H1 (cell line): ENCODE results near the gene NHLRC2. TPM values are rescaled to one million over a fixed set of nuclear protein-coding genes. Genes with fewer than 3 reads are reported as not detected.

Source experiments
- CTCF ChIA-PET: fragments of 300-600 bp; sonication (Branson Sonifier 250); formaldehyde crosslinking; loops from one replicate; lab custom pipeline; 2021; ENCODE audit not compliant: partially characterized antibody; lab: Charles Lee
- POLR2A ChIA-PET: fragments of 300-600 bp; sonication (Branson Sonifier 250); formaldehyde crosslinking; loops from one replicate; lab custom pipeline; 2021; ENCODE audit warnings: inconsistent platforms; ENCODE audit not compliant: partially characterized antibody; lab: Charles Lee
- DNase-seq, 2 experiments: peaks; one replicate each; pipeline versions ENCODE4 v3.0.0 to v3.0.0-alpha.2; 2010 to 2022; ENCODE audit warnings: low spot score in 2 of 2, low read depth in 1 of 2, mixed read lengths in 1 of 2
- FAIRE-seq: peaks from 2 replicates; lab custom pipeline; 2011; peaks lifted over from hg19 to GRCh38; lab: Jason Lieb, UNC
- H2AFZ ChIP-seq: 2 replicates; pipeline ENCODE4 v1.8.1; 2012; ENCODE audit warnings: low read length, inconsistent platforms
- H2AK5ac ChIP-seq: 2 replicates; pipeline ENCODE4 v1.6.1; 2013; ENCODE audit warnings: low read depth, low read length
- H2BK120ac ChIP-seq: replicated peaks from 2 replicates; pipeline ENCODE3; 2013; ENCODE audit warnings: low read depth, low read length, inconsistent platforms
- H2BK12ac ChIP-seq: 2 replicates; pipeline ENCODE4 v1.6.1; 2013; ENCODE audit warnings: low read depth, low read length
- H2BK15ac ChIP-seq: 2 replicates; pipeline ENCODE4 v1.6.1; 2013; ENCODE audit warnings: low read length
- H2BK20ac ChIP-seq: 2 replicates; pipeline ENCODE4 v1.6.1; 2013; ENCODE audit warnings: low read length
- H2BK5ac ChIP-seq: 2 replicates; pipeline ENCODE4 v1.6.1; 2013; ENCODE audit warnings: low read depth, low read length
- H3K14ac ChIP-seq: 2 replicates; pipeline ENCODE4 v1.6.1; 2013; ENCODE audit warnings: inconsistent platforms; ENCODE audit not compliant: insufficient read length
- H3K18ac ChIP-seq: 2 replicates; pipeline ENCODE4 v1.6.1; 2013; ENCODE audit warnings: low read length; ENCODE audit errors: extremely low read depth
- H3K23ac ChIP-seq: 2 replicates; pipeline ENCODE4 v1.6.1; 2013; ENCODE audit warnings: inconsistent platforms; ENCODE audit not compliant: insufficient read length
- H3K23me2 ChIP-seq: 2 replicates; pipeline ENCODE4 v1.6.1; 2013; ENCODE audit warnings: low read depth, low read length
- H3K27ac ChIP-seq: 2 replicates; pipeline ENCODE4 v1.6.1; 2011; ENCODE audit warnings: low read depth, low read length, inconsistent platforms
- H3K27me3 ChIP-seq, 4 experiments: replicated peaks in 1 of 4; 1 replicate in 1 of 4; 2 replicates in 3 of 4; pipeline versions ENCODE4 v1.6.1 to v1.8.1; 2011 to 2013; ENCODE audit warnings: low read length in 3 of 4, mild to moderate bottlenecking in 3 of 4, inconsistent platforms in 2 of 4, mixed read lengths in 2 of 4, moderate library complexity in 1 of 4; ENCODE audit not compliant: control insufficient read depth in 3 of 4, insufficient read depth in 3 of 4; ENCODE audit errors: extremely low read depth in 1 of 4
- H3K36me3 ChIP-seq, 4 experiments: 2 replicates each; pipeline versions ENCODE4 v1.6.1 to v1.8.1; 2011 to 2013; ENCODE audit warnings: mild to moderate bottlenecking in 4 of 4, low read length in 3 of 4, moderate library complexity in 2 of 4, control low read depth in 1 of 4, inconsistent platforms in 1 of 4; ENCODE audit not compliant: insufficient read depth in 4 of 4, control insufficient read depth in 2 of 4
- H3K4ac ChIP-seq: replicated peaks from 2 replicates; pipeline ENCODE3; 2013; ENCODE audit warnings: low read length, low read depth, mixed read lengths, inconsistent platforms; ENCODE audit not compliant: insufficient read length
- H3K4me1 ChIP-seq, 4 experiments: replicated peaks in 1 of 4; 1 replicate in 1 of 4; 2 replicates in 3 of 4; pipeline versions ENCODE4 v1.6.1 to v1.8.1; 2011 to 2013; ENCODE audit warnings: low read length in 3 of 4, inconsistent platforms in 2 of 4, mixed read lengths in 1 of 4; ENCODE audit not compliant: insufficient read depth in 4 of 4, control insufficient read depth in 3 of 4
- H3K4me2 ChIP-seq, 2 experiments: 2 replicates each; pipeline versions ENCODE4 v1.6.1 to v1.8.1; 2011 to 2013; ENCODE audit warnings: low read depth in 2 of 2, low read length in 2 of 2, control low read depth in 1 of 2, inconsistent platforms in 1 of 2, mild to moderate bottlenecking in 1 of 2; ENCODE audit not compliant: insufficient read depth in 1 of 2
- H3K4me3 ChIP-seq, 4 experiments: fragments of 200-600, 300-600 bp in 1 of 4; sonication (generic), shearing (Covaris generic), sonication (Bioruptor Twin) in 1 of 4; 2 replicates each; pipeline versions ENCODE4 v1.5.1 to v1.8.1; 2011 to 2016; ENCODE audit warnings: low read length in 4 of 4, low read depth in 3 of 4, control low read depth in 2 of 4, inconsistent platforms in 2 of 4, mild to moderate bottlenecking in 2 of 4, mixed read lengths in 1 of 4, moderate library complexity in 1 of 4; ENCODE audit not compliant: insufficient read depth in 2 of 4; ENCODE audit errors: extremely low read depth in 1 of 4
- H3K56ac ChIP-seq: replicated peaks from 2 replicates; pipeline ENCODE3; 2013; ENCODE audit warnings: low read depth, mild to moderate bottlenecking, mixed read lengths, low read length, inconsistent platforms; ENCODE audit not compliant: insufficient read length
- H3K79me1 ChIP-seq: 2 replicates; pipeline ENCODE4 v1.6.1; 2013; ENCODE audit warnings: low read depth, low read length, control low read depth
- H3K79me2 ChIP-seq, 2 experiments: 2 replicates each; pipeline versions ENCODE4 v1.6.1 to v1.8.1; 2012 to 2013; ENCODE audit warnings: low read length in 2 of 2, mild to moderate bottlenecking in 2 of 2, inconsistent platforms in 1 of 2; ENCODE audit not compliant: insufficient read depth in 2 of 2, control insufficient read depth in 1 of 2
- H3K9ac ChIP-seq, 4 experiments: replicated peaks in 1 of 4; 1 replicate in 1 of 4; 2 replicates in 3 of 4; pipeline versions ENCODE4 v1.6.1 to v1.8.1; 2011 to 2013; ENCODE audit warnings: low read depth in 3 of 4, low read length in 3 of 4, control low read depth in 2 of 4, mild to moderate bottlenecking in 2 of 4, moderate library complexity in 2 of 4, inconsistent platforms in 1 of 4; ENCODE audit errors: extremely low read depth in 1 of 4
- H3K9me3 ChIP-seq, 2 experiments: 2 replicates each; pipeline versions ENCODE4 v1.6.1 to v1.8.1; 2012 to 2013; ENCODE audit warnings: mild to moderate bottlenecking in 2 of 2, moderate library complexity in 2 of 2, control low read depth in 1 of 2, inconsistent platforms in 1 of 2, low read depth in 1 of 2, low read length in 1 of 2, mixed read lengths in 1 of 2; ENCODE audit not compliant: insufficient read depth in 2 of 2
- H4K20me1 ChIP-seq, 2 experiments: replicated peaks in 1 of 2; 2 replicates each; pipeline versions ENCODE3 to v1.8.1; 2011 to 2013; ENCODE audit warnings: inconsistent platforms in 2 of 2, low read length in 2 of 2, mild to moderate bottlenecking in 1 of 2; ENCODE audit not compliant: insufficient read depth in 2 of 2, control insufficient read depth in 1 of 2
- H4K5ac ChIP-seq: 2 replicates; pipeline ENCODE4 v1.6.1; 2013; ENCODE audit warnings: low read length, low read depth, mixed read lengths, inconsistent platforms; ENCODE audit not compliant: insufficient read length
- H4K8ac ChIP-seq: 2 replicates; pipeline ENCODE4 v1.8.0; 2013; ENCODE audit warnings: mild to moderate bottlenecking, moderate library complexity, low read length, inconsistent platforms; ENCODE audit not compliant: insufficient read depth; ENCODE audit errors: extremely low read depth
- H4K91ac ChIP-seq: replicated peaks from 2 replicates; pipeline ENCODE3; 2013; ENCODE audit warnings: low read length, mixed read lengths, inconsistent platforms; ENCODE audit not compliant: insufficient read length
- BACH1 ChIP-seq: IDR thresholded peaks from 2 replicates; pipeline ENCODE4 v1.6.1; 2012; ENCODE audit warnings: low read length, improper control_type of control experiment
- CHD1 ChIP-seq: IDR thresholded peaks from 2 replicates; pipeline ENCODE4 v1.6.1; 2012; ENCODE audit warnings: low read depth, low read length, improper control_type of control experiment
- KDM1A ChIP-seq: fragments of 200-600, 300-600 bp; sonication (generic); IDR thresholded peaks from 2 replicates; pipeline ENCODE4 v1.7.1; 2016; ENCODE audit warnings: mild to moderate bottlenecking, low read length, borderline replicate concordance
- KDM5A ChIP-seq: fragments of 200-600 bp; IDR thresholded peaks from 2 replicates; pipeline ENCODE4 v1.7.1; 2012; ENCODE audit warnings: mild to moderate bottlenecking, low read length, inconsistent platforms, mixed read lengths
- RFX5 ChIP-seq: IDR thresholded peaks from 2 replicates; pipeline ENCODE4 v1.6.1; 2011; ENCODE audit warnings: low read depth, low read length, improper control_type of control experiment, borderline replicate concordance
- RXRA ChIP-seq: IDR thresholded peaks from 2 replicates; pipeline ENCODE4 v1.6.1; 2011; ENCODE audit warnings: low read depth, mild to moderate bottlenecking, low read length, moderate library complexity; ENCODE audit not compliant: insufficient read depth
- SP4 ChIP-seq: IDR thresholded peaks from 2 replicates; pipeline ENCODE4 v1.6.1; 2012; ENCODE audit warnings: low read length, inconsistent platforms
- SRF ChIP-seq: IDR thresholded peaks from 2 replicates; pipeline ENCODE4 v1.6.1; 2011; ENCODE audit warnings: mild to moderate bottlenecking, low read depth, low read length, moderate library complexity
- TAF7 ChIP-seq: optimal IDR thresholded peaks from 2 replicates; pipeline ENCODE3; 2011; ENCODE audit warnings: low read depth, mild to moderate bottlenecking, inconsistent platforms, low read length, moderate library complexity, borderline replicate concordance
- WGBS, 2 experiments: shearing (Covaris generic) in 1 of 2; methylation state at CpG; one replicate each; pipeline versions ENCODE4 v1.1.6 to v1.1.7; 2013 to 2015; ENCODE audit warnings: low lambda C conversion rate in 2 of 2, mixed read lengths in 2 of 2, inconsistent platforms in 1 of 2, low coverage in 1 of 2, missing lambda C conversion rate in 1 of 2; ENCODE audit not compliant: insufficient replicate concordance in 2 of 2, insufficient coverage in 1 of 2, insufficient read length in 1 of 2; ENCODE audit errors: extremely low coverage in 1 of 2, missing lambda C conversion rate in 1 of 2; 5-methylcytosine and 5-hydroxymethylcytosine counted together
- polyA plus RNA-seq, 7 experiments: library from polyadenylated mRNA; depleted of rRNA in 3 of 7; stranded (reverse) in 5 of 7; unstranded in 2 of 7; fragments of >200 nt in 5 of 7; fragments of 200-250 nt in 2 of 7; gene quantifications; 1 replicate in 5 of 7; 2 replicates in 1 of 7; 4 replicates in 1 of 7; pipeline versions ENCODE4 v1.2.1 to v1.2.3, GENCODE V29; 2011 to 2013; ENCODE audit warnings: missing spikeins in 2 of 7, mixed read lengths in 2 of 7
- total RNA-seq: library from RNA; stranded (reverse); fragmentation: NEBNext Ultra II Directional; extraction: Animal tissue kit (Norgen Biotek cat#: 25700); gene quantifications from 2 replicates; pipeline ENCODE4 v1.2.1, GENCODE V29; 2021
- TF ChIP-seq, protein P1 (sequence below): IDR thresholded peaks from 2 replicates; pipeline ENCODE4 v1.6.1; 2012; ENCODE audit warnings: low read length, inconsistent platforms

The NHLRC2 gene
- total and polyA plus RNA-seq, 2 of the 8 experiments (the other 6 are each of a cell fraction or from before 2014, with no cell fraction given), result 4.9 to 25.6 TPM

DNA sequence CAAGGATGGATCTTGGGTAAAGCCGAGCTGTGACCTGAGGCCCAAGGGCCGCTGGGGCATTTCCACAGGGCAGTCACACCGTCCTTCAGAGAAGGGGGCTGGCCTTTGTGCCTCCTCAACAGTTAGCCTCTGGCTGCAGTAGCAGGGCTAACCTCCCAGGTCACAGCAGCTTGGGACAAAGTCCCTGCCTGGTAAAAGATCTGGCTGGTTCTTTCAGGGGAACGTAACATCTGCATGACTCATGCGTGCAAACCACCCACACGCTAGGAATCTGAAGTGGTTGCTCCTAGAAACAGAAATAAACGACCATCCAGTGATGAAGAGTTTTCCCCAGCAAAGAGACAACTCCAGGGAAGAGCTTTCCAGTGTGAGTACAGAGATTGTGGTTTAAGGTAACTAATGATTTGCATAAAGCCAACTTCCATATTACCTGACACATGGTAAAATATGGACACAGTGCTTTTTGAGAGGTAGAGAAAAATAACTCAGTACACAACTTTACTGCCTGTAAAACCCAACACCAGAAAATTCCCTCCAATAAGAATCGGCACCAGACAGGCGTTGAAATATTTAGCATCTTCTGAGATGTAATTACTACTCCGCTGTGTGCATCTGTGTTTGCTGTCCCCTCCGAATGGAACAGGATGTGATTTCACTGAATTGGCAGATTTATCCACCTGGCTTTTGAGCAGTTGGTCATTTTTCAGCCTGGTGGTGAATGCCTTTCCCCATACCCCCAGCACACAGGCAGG lies 104.3 kb downstream of the NHLRC2 start:
- Histone ChIP-seq H4K8ac (no peak overlapping the region), H3K14ac (no peak overlapping the region), H4K5ac (no peak overlapping the region), H3K4me2 (no peak overlapping the region), H3K4ac (no peak overlapping the region), H3K4me1 (no peaks in the 10 kb centered on the region; a peak in 1 of 7 replicates), H4K20me1 (no peaks in the 10 kb centered on the region), H2BK20ac (no peak overlapping the region), H3K27me3 (no peaks in the 10 kb centered on the region), H4K91ac (no peak overlapping the region), H3K9ac (no peak overlapping the region), H2BK5ac (no peak overlapping the region), H2BK12ac (no peak overlapping the region), H3K23ac (no peak overlapping the region), H3K9me3 (no peaks in the 10 kb centered on the region), H2AK5ac (no peak overlapping the region), H3K56ac (no peak overlapping the region), H3K23me2 (no peaks in the 10 kb centered on the region; the same call in 1 of the 2 replicates), H3K79me2 (no peaks in the 10 kb centered on the region), H3K36me3 (no peaks in the 10 kb centered on the region), H3K27ac (no peak overlapping the region), H3K18ac (no peak overlapping the region), H2BK120ac (no peak overlapping the region), H2AFZ (no peak overlapping the region), H3K79me1 (no peaks in the 10 kb centered on the region), H2BK15ac (no peak overlapping the region), H3K4me3 (no peak overlapping the region)
- POLR2A ChIA-PET, result no interaction called here
- DNase-seq, result no peak
- CTCF ChIA-PET, result interaction anchor here (1.0 to 1.7 kb wide), 2 partner anchors 9 to 32 kb away, joined by 3 to 4 read pairs; no protein-coding TSS in a partner anchor
- FAIRE-seq, result no peak
- WGBS, 2 experiments, result 86% methylated on average over 11 of the region's 11 CpGs; no CpG with 5 or more reads in 1 of the 2 experiments
- TF ChIP-seq KDM5A, result no peak
- TF ChIP-seq SRF, result no peak
- TF ChIP-seq RFX5, result no peak
- TF ChIP-seq, protein P1, sequence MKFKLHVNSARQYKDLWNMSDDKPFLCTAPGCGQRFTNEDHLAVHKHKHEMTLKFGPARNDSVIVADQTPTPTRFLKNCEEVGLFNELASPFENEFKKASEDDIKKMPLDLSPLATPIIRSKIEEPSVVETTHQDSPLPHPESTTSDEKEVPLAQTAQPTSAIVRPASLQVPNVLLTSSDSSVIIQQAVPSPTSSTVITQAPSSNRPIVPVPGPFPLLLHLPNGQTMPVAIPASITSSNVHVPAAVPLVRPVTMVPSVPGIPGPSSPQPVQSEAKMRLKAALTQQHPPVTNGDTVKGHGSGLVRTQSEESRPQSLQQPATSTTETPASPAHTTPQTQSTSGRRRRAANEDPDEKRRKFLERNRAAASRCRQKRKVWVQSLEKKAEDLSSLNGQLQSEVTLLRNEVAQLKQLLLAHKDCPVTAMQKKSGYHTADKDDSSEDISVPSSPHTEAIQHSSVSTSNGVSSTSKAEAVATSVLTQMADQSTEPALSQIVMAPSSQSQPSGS, result no peak
- TF ChIP-seq CHD1, result no peak
- TF ChIP-seq RXRA, result no peak
- TF ChIP-seq TAF7, result no peak
- TF ChIP-seq SP4, result no peak
- TF ChIP-seq BACH1, result no peak
- TF ChIP-seq KDM1A, result no peak
